Upper lobe of right lung (tissue), 1 donor: ENCODE results near the gene ECSIT. TPM values are rescaled to one million over a fixed set of nuclear protein-coding genes. Genes with fewer than 3 reads are reported as not detected.

ENCODE experiments used
- ATAC-seq: fragments of 200-7000 bp; cut with Tn5 transposase; one replicate; pipeline ENCODE4 v1.9.1; 2020; ENCODE audit warnings: mild to moderate bottlenecking, moderate library complexity
- DNase-seq: peaks from one replicate; pipeline ENCODE4 v3.0.0-alpha.2; 2020
- H3K27ac ChIP-seq: fragments of 200-600 bp; one replicate; pipeline ENCODE4 v1.8.0; 2022
- H3K27me3 ChIP-seq: fragments of 200-600 bp; one replicate; pipeline ENCODE4 v1.8.0; 2022; ENCODE audit warnings: mild to moderate bottlenecking
- H3K36me3 ChIP-seq: fragments of 200-600 bp; one replicate; pipeline ENCODE4 v1.8.0; 2022
- H3K4me1 ChIP-seq: fragments of 200-600 bp; one replicate; pipeline ENCODE4 v1.8.0; 2022
- H3K4me3 ChIP-seq: fragments of 200-600 bp; one replicate; pipeline ENCODE4 v1.8.0; 2022; ENCODE audit warnings: mild to moderate bottlenecking
- H3K9me3 ChIP-seq: fragments of 200-600 bp; one replicate; pipeline ENCODE4 v1.8.0; 2022
- CTCF ChIP-seq: fragments of 200-600 bp; IDR thresholded peaks from one replicate; pipeline ENCODE4 v1.8.0; 2022; ENCODE audit warnings: antibody characterized with exemption
- intact Hi-C: fragments of 100-400 bp; cut with DNase I; formaldehyde crosslinking; loops from one replicate; pipeline ENCODE4 v1.11.0; 2022
- total RNA-seq: library from RNA; stranded (reverse); fragmentation: NEBNext Ultra II Directional; extraction: Animal tissue kit (Norgen Biotek cat#: 25700); gene quantifications from one replicate; pipeline ENCODE4 v1.2.1, GENCODE V29; 2021
- donor health status: DM: no; HTN: yes; CAD: no; lungs with severe emphysema.

Gene ECSIT
- total RNA-seq, 1 donor from 2014 or later: 44.8 TPM

GRCh38 chr19:11551603-11552235 is 22.8 kb upstream of the ECSIT start:
- peaks cover 25% of the 10 kb centered on the region for H3K36me3 ChIP-seq
- no peaks in the 10 kb centered on the region for H3K9me3 ChIP-seq
- no peak for DNase-seq
- H3K27ac ChIP-seq: no peak overlapping the region
- peak; percentile 18 for TF ChIP-seq CTCF
- intact Hi-C loops: no loop called here
- H3K4me1 ChIP-seq: no peaks in the 10 kb centered on the region
- no peaks in the 10 kb centered on the region for H3K27me3 ChIP-seq
- ATAC-seq: peak; percentile 38
- H3K4me3 ChIP-seq: no peak overlapping the region

GRCh38 chr19:11550265-11550664 is 21.3 kb upstream of the ECSIT start:
- Histone ChIP-seq H3K36me3 (peaks cover 25% of the 10 kb centered on the region), H3K4me3 (no peak overlapping the region), H3K27me3 (no peaks in the 10 kb centered on the region), H3K4me1 (no peaks in the 10 kb centered on the region), H3K27ac (no peak overlapping the region), H3K9me3 (no peaks in the 10 kb centered on the region)
- no peak for TF ChIP-seq CTCF
- no peak for ATAC-seq
- intact Hi-C loops: no loop called here
- no peak for DNase-seq

- no peak for ATAC-seq
- H3K27ac ChIP-seq: no peak overlapping the region
- no peak for DNase-seq
- H3K9me3 ChIP-seq: no peaks in the 10 kb centered on the region
- no peak overlapping the region for H3K4me3 ChIP-seq
- H3K4me1 ChIP-seq: no peaks in the 10 kb centered on the region
- H3K27me3 ChIP-seq: no peaks in the 10 kb centered on the region
- intact Hi-C loops: no loop called here
- peaks cover 21% of the 10 kb centered on the region for H3K36me3 ChIP-seq
- no peak for TF ChIP-seq CTCF
Observed at GRCh38 chr19:11549386-11549953, 20.5 kb upstream of the ECSIT start.

GRCh38 chr19:11547929-11548700 is 19.2 kb upstream of the ECSIT start:
- Histone ChIP-seq H3K36me3 (peaks cover 11% of the 10 kb centered on the region), H3K4me3 (no peak overlapping the region), H3K27me3 (no peaks in the 10 kb centered on the region), H3K9me3 (no peaks in the 10 kb centered on the region), H3K27ac (no peak overlapping the region), H3K4me1 (no peaks in the 10 kb centered on the region)
- intact Hi-C loops: no loop called here
- TF ChIP-seq CTCF: no peak
- no peak for DNase-seq
- ATAC-seq: no peak

- Histone ChIP-seq H3K27ac (no peak overlapping the region), H3K4me3 (no peak overlapping the region), H3K27me3 (peaks cover 11% of the 10 kb centered on the region), H3K4me1 (no peaks in the 10 kb centered on the region), H3K36me3 (no peaks in the 10 kb centered on the region), H3K9me3 (no peaks in the 10 kb centered on the region)
- intact Hi-C loops: no loop called here
- DNase-seq: no peak
- no peak for TF ChIP-seq CTCF
- no peak for ATAC-seq
Observed at GRCh38 chr19:11541238-11541637, 12.3 kb upstream of the ECSIT start.
